K562 (cell line): ENCODE measurements around the gene DENND1A. TPM values are rescaled to one million over a fixed set of nuclear protein-coding genes. Genes with fewer than 3 reads are reported as not detected.

Experiments used
- ATAC-seq: fragments of 200-7000 bp; cut with Tn5 transposase; 3 replicates; pipeline ENCODE4 v1.9.1; 2020; ENCODE audit warnings: moderate library complexity
- BruUV-seq: library from RNA; stranded (reverse); fragments of 400-500 nt; replicated peaks from 2 replicates; lab custom pipeline; 2021; lab: Mats Ljungman, UMichigan
- CTCF ChIA-PET: fragments of 300-600 bp; formaldehyde crosslinking; extraction: SDS; loops from one replicate; lab custom pipeline; 2021; ENCODE audit warnings: low intra/inter-chr PET ratio; lab: Yijun Ruan, JAX
- POLR2A ChIA-PET: fragments of 300-600, 350-650 bp; sonication (Branson Sonifier 250); formaldehyde crosslinking; extraction: SDS; loops from one replicate; lab custom pipeline; 2021; ENCODE audit warnings: antibody characterized with exemption, inconsistent platforms; lab: Yijun Ruan, JAX
- DNase-seq, 4 experiments: peaks; one replicate each; pipeline versions ENCODE4 v3.0.0 to v3.0.0-alpha.2; 2011 to 2018; ENCODE audit warnings: low spot score in 3 of 4, mixed read lengths in 3 of 4; ENCODE audit errors: extremely low read depth in 1 of 4
- FAIRE-seq: peaks from 2 replicates; lab custom pipeline; 2011; peaks lifted over from hg19 to GRCh38; lab: Jason Lieb, UNC
- H2AFZ ChIP-seq: 2 replicates; pipeline ENCODE4 v1.6.0; 2011; ENCODE audit warnings: low read depth, low read length, control low read depth, inconsistent platforms
- H3K27ac ChIP-seq: fragments of 200-600 bp; 3 replicates; pipeline ENCODE4 v1.8.0; 2011; ENCODE audit warnings: low read depth, mild to moderate bottlenecking, control low read depth, inconsistent platforms, low read length, moderate library complexity, mixed read lengths; ENCODE audit errors: extremely low read depth
- H3K27me3 ChIP-seq, 2 experiments: fragments of 300-600 bp in 1 of 2; 2 replicates in 1 of 2; 3 replicates in 1 of 2; pipeline versions ENCODE4 v1.6.0 to v1.8.0; 2011; ENCODE audit warnings: inconsistent platforms in 2 of 2, low read length in 2 of 2, mild to moderate bottlenecking in 1 of 2, mixed read lengths in 1 of 2, moderate library complexity in 1 of 2; ENCODE audit not compliant: control insufficient read depth in 2 of 2, insufficient read depth in 2 of 2
- H3K36me3 ChIP-seq: fragments of 300-600 bp; 3 replicates; pipeline ENCODE4 v1.8.0; 2011; ENCODE audit warnings: mild to moderate bottlenecking, low read length, inconsistent platforms; ENCODE audit not compliant: control insufficient read depth, insufficient read depth
- H3K4me1 ChIP-seq, 2 experiments: fragments of 200-600 bp in 1 of 2; replicated peaks in 1 of 2; 2 replicates in 1 of 2; 3 replicates in 1 of 2; pipeline versions ENCODE4 v1.5.1 to v1.8.0; 2011; ENCODE audit warnings: inconsistent platforms in 2 of 2, low read length in 2 of 2, mild to moderate bottlenecking in 1 of 2, mixed read lengths in 1 of 2, moderate library complexity in 1 of 2; ENCODE audit not compliant: control insufficient read depth in 2 of 2, insufficient read depth in 2 of 2
- H3K4me2 ChIP-seq: 2 replicates; pipeline ENCODE4 v1.6.1; 2011; ENCODE audit warnings: low read length, control low read depth, inconsistent platforms, mixed read lengths; ENCODE audit not compliant: insufficient read depth
- H3K4me3 ChIP-seq: fragments of 200-600 bp; sonication (generic), shearing (Covaris generic); 2 replicates; pipeline ENCODE4 v1.5.1; 2016; ENCODE audit warnings: control low read depth, inconsistent platforms
- H3K79me2 ChIP-seq: fragments of 200-600 bp; 3 replicates; pipeline ENCODE4 v1.8.0; 2011; ENCODE audit warnings: low read length, inconsistent platforms; ENCODE audit not compliant: control insufficient read depth, insufficient read depth
- H3K9ac ChIP-seq, 2 experiments: 2 replicates each; pipeline versions ENCODE4 v1.6.0 to v1.6.1; 2011; ENCODE audit warnings: low read depth in 2 of 2, low read length in 2 of 2, control low read depth in 1 of 2, inconsistent platforms in 1 of 2, mild to moderate bottlenecking in 1 of 2, mixed read lengths in 1 of 2; ENCODE audit not compliant: insufficient read depth in 1 of 2
- H3K9me1 ChIP-seq: one replicate; pipeline ENCODE4 v1.6.0; 2011; ENCODE audit warnings: inconsistent platforms, mild to moderate bottlenecking, low read length, moderate library complexity; ENCODE audit not compliant: control insufficient read depth, insufficient read depth
- H3K9me3 ChIP-seq: replicated peaks from 2 replicates; pipeline ENCODE4 v1.5.1; 2011; ENCODE audit warnings: low read depth, low read length, inconsistent platforms; ENCODE audit not compliant: control insufficient read depth, insufficient read depth
- H4K20me1 ChIP-seq: replicated peaks from 2 replicates; pipeline ENCODE4 v1.6.1; 2011; ENCODE audit warnings: low read length, inconsistent platforms, mixed read lengths; ENCODE audit not compliant: control insufficient read depth, insufficient read depth
- C11orf30 ChIP-seq: fragments of 450-650 bp; IDR thresholded peaks from 2 replicates; pipeline ENCODE4 v1.6.1; 2016; ENCODE audit warnings: low read depth, mild to moderate bottlenecking
- CGGBP1 ChIP-seq: fragments of 250-450 bp; sonication (Bioruptor Pico); IDR thresholded peaks from 2 replicates; pipeline ENCODE4 v1.9.0; 2021; ENCODE audit warnings: mild to moderate bottlenecking
- ETV6 ChIP-seq, 3 experiments: fragments of 150-350 bp in 1 of 3; sonication (generic) in 1 of 3; formaldehyde crosslinking in 1 of 3; IDR thresholded peaks; 2 replicates each; pipeline versions ENCODE4 v1.6.1 to v1.8.0; 2014 to 2022; ENCODE audit warnings: borderline replicate concordance in 2 of 3, low read depth in 2 of 3, antibody characterized with exemption in 1 of 3, low read length in 1 of 3, mild to moderate bottlenecking in 1 of 3, missing genetic modification reagents in 1 of 3
- KLF10 ChIP-seq: fragments of 250-450 bp; sonication (Bioruptor Pico); IDR thresholded peaks from 2 replicates; pipeline ENCODE4 v1.6.1; 2021; ENCODE audit warnings: matching md5 sums
- MAFK ChIP-seq: IDR thresholded peaks from 2 replicates; pipeline ENCODE4 v1.6.1; 2011; ENCODE audit warnings: low read length, improper control_type of control experiment
- MCM7 ChIP-seq, 2 experiments: fragments of 450-650 bp; IDR thresholded peaks; 2 replicates each; pipeline ENCODE4 v1.6.1; 2016 to 2018
- TBL1XR1 ChIP-seq, 2 experiments: IDR thresholded peaks; 2 replicates each; pipeline ENCODE4 v1.6.1; 2012; ENCODE audit warnings: improper control_type of control experiment in 2 of 2, low read length in 2 of 2, mild to moderate bottlenecking in 1 of 2
- ZNF395 ChIP-seq: fragments of 200-800 bp; sonication (Bioruptor generic); IDR thresholded peaks from 2 replicates; pipeline ENCODE4 v1.6.1; 2017; ENCODE audit warnings: missing genetic modification characterization, missing compliant biosample characterization
- WGBS: fragments of 100-300 bp; shearing (Covaris generic); methylation state at CpG from one replicate; pipeline ENCODE4 v1.1.6; 2016; ENCODE audit warnings: low coverage, mixed read lengths; ENCODE audit not compliant: insufficient coverage; ENCODE audit errors: missing lambda C conversion rate; 5-methylcytosine and 5-hydroxymethylcytosine counted together
- in situ Hi-C: fragments of 300-500 bp; cut with MboI; formaldehyde crosslinking; loops from 4 replicates; pipeline ENCODE4 v1.15.0; 2018; ENCODE audit warnings: inconsistent platforms, mixed read lengths
- intact Hi-C: fragments of 100-400 bp; cut with micrococcal nuclease; formaldehyde crosslinking; loops from 2 replicates; pipeline ENCODE4 v1.14.2; 2022
- polyA plus RNA-seq, 8 experiments: library from polyadenylated mRNA; depleted of rRNA in 4 of 8; stranded (reverse) in 5 of 8; unstranded in 3 of 8; fragments of >200 nt; fragmentation: Nextera tagmentation in 2 of 8; fragmentation: Illumina TruSeq in 1 of 8; extraction: Ambion mirVana in 2 of 8; extraction: Trizol in 1 of 8; gene quantifications; 2 replicates each; pipeline versions ENCODE4 v1.2.1 to v1.2.3, GENCODE V29; 2011 to 2014; ENCODE audit warnings: inconsistent platforms in 1 of 8, missing spikeins in 1 of 8
- total RNA-seq, 7 experiments: library from RNA; depleted of rRNA in 6 of 7; stranded (reverse); fragments of >200 nt in 6 of 7; fragmentation: Illumina TruSeq in 2 of 7; extraction: Trizol in 2 of 7; gene quantifications; 2 replicates each; pipeline versions ENCODE4 v1.2.1 to v1.2.3, GENCODE V29; 2011 to 2021; ENCODE audit warnings: low replicate concordance in 1 of 7

DENND1A gene
- total and polyA plus RNA-seq, 9 of the 15 experiments (the other 6 are each of a cell fraction or from before 2014, with no cell fraction given), result 7.6 to 29.5 (median 15.7) TPM

GRCh38 chr9:123686829-123687192, 243.1 kb downstream of the DENND1A start:
- H3K79me2 ChIP-seq, result no peaks in the 10 kb centered on the region
- intact Hi-C loops, result loop anchor here (10.0 kb wide), 1 partner anchor 142 kb away; no protein-coding TSS in a partner anchor
- H3K4me2 ChIP-seq, result no peak overlapping the region
- no peak overlapping the region for H3K9ac ChIP-seq
- H3K27me3 ChIP-seq, result no peaks in the 10 kb centered on the region
- no peaks in the 10 kb centered on the region for H3K9me3 ChIP-seq
- H4K20me1 ChIP-seq, result peaks cover 3% of the 10 kb centered on the region; the same call in 1 of the 2 replicates
- POLR2A ChIA-PET, result interaction anchor here (1.5 to 1.7 kb wide), 2 partner anchors 9 to 12 kb away, joined by 5 to 6 read pairs; no protein-coding TSS in a partner anchor
- no peak for DNase-seq
- H3K9me1 ChIP-seq, result no peaks in the 10 kb centered on the region
- in situ Hi-C loops, result no loop called here
- no peaks in the 10 kb centered on the region for H3K36me3 ChIP-seq
- H2AFZ ChIP-seq, result no peak overlapping the region
- TF ChIP-seq KLF10 (CRISPR knock-in tag), result no peak
- TF ChIP-seq ETV6 (IDR thresholded peaks at IDR 0.05; ENCODE audit: borderline replicate concordance in 1 of 2, low read depth in 2 of 2, low read length in 1 of 2), result no peak
- TF ChIP-seq ETV6 (CRISPR knock-in tag; IDR thresholded peaks at IDR 0.05; ENCODE audit: borderline replicate concordance), result no peak
- TF ChIP-seq ZNF395 (CRISPR knock-in tag), result no peak
- no peak for TF ChIP-seq MCM7 (IDR thresholded peaks at IDR 0.05)
- TF ChIP-seq C11orf30, result no peak
- no peak for TF ChIP-seq MAFK
- TF ChIP-seq TBL1XR1 (IDR thresholded peaks at IDR 0.05; ENCODE audit: low read length in 2 of 2), result no peak
- TF ChIP-seq CGGBP1 (CRISPR knock-in tag), result no peak
- TF ChIP-seq, all 486 proteins: peak for 0
- ATAC-seq (no peak), FAIRE-seq (peak; percentile 19)
- Histone ChIP-seq H3K4me1 (no peaks in the 10 kb centered on the region), H3K27ac (no peak overlapping the region), H3K4me3 (no peak overlapping the region)
- BruUV-seq, result no TSS peak
- CTCF ChIA-PET, result no interaction called here
- WGBS, result 84% methylated on average over 3 of the region's 3 CpGs
